HuH-7 (cell line): Measurements from ENCODE around the gene ADCY5.

Experiments
- DNase-seq: peaks from one replicate; pipeline ENCODE4 v3.0.0; 2011; ENCODE audit warnings: low spot score

The ADCY5 gene

GRCh38 chr3:123341871-123342630, 106.8 kb downstream of the ADCY5 start:
- no peak for DNase-seq

- DNase-seq = no peak
Observed at GRCh38 chr3:123340336-123340735, 108.6 kb downstream of the ADCY5 start.

- no peak for DNase-seq
Observed at GRCh38 chr3:123339302-123339701, 109.6 kb downstream of the ADCY5 start.

DNA sequence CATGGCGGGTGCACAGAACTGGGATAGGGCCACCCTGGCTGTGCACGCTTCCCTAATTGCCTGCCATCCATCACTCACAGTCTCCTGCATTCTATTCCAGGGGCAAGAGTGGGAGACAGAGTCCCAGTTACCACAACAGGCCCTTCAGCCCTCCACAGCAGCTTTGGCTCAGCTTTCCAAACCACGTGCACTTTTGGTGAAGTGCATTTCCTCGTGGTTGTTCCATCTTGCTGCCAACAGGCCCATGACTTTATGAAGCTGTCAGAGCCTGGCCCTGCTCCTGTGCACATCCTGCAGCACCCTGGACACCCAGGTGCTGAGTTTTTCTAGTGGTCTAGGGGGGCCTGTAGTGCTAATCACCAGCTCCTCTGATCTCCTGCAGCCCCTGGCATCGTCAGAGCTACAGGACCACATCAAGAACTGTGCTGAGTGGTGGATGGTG, 110.2 kb downstream of the ADCY5 start:
- DNase-seq = no peak

- no peak for DNase-seq
Observed at GRCh38 chr3:123337948-123338619, 110.8 kb downstream of the ADCY5 start.

GRCh38 chr3:123337226-123337625, 111.7 kb downstream of the ADCY5 start:
- DNase-seq = no peak

DNA sequence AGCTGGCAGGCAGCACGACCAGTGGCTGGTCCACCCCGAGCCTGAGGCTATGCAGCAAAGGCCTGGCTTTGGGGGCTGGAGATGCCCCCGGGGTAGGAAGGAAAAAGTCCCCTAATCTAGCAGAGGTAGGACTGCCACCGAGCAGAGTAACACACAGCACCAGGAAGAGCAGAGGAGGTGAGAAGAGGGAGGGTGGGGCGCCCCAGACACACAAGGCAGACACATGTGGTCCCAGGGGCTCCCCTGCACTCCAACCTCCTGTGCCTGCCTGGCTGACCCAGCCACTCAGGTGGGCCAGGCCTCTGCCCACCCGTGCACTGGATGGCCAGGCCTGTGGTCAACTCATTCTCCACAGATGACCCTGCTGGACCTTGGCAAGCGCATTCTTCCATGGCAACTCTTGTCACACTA, 112.4 kb downstream of the ADCY5 start:
- no peak for DNase-seq

DNA sequence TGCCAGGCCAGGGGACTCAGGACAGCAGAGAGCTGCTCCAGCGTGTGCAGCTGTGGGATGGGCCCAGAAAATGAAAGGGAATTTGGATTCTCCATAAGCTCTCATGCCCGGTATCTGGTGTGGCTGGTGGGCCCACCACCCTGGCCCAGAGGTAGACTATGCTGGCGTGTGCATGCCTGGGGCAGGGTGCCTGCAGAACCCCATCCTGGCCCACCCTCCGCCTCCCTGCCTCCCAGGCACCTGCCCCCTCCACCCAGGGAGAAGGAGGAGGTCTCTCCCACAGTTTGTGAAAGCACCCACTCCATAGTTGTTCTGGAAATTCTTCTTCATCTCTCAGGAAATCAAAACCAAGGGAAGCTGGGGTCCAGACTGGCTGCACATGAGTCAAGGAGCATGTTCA, 112.9 kb downstream of the ADCY5 start:
- no peak for DNase-seq

GRCh38 chr3:123335007-123335670, 113.8 kb downstream of the ADCY5 start:
- DNase-seq = no peak

GRCh38 chr3:123334056-123334455, 114.8 kb downstream of the ADCY5 start:
- no peak for DNase-seq

- no peak for DNase-seq
Observed at GRCh38 chr3:123333401-123333800, 115.5 kb downstream of the ADCY5 start.

GRCh38 chr3:123332124-123332641, 116.7 kb downstream of the ADCY5 start:
- no peak for DNase-seq

- no peak for DNase-seq
Observed at GRCh38 chr3:123331651-123332050, 117.2 kb downstream of the ADCY5 start.

GRCh38 chr3:123331006-123331405, 117.9 kb downstream of the ADCY5 start:
- no peak for DNase-seq

DNA sequence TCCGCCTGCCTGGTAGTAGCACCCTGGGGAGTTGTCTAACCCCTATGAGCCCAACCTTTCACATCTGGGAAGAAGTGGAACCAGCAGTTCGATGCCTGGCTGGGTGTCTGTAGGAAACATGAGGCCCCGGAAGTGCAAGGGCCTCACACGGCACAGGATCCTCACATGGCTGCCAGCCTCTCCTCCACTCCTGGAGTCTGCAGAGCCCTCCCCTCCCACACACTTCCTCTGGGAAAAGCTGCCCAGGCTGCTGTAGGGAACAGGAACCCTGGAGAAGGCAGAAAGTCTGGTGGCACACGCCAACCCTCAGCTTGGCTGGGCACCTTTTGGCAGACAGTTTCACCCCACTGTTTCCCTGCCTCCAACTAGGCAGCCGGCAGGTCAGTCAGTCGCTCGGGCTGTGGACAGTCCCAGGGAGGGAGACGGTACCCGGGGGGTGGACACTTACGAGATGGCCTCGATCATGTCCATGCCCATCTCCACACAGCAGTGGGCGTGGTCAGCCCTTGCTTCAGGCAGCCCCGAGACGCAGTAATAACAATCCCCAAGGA, 118.4 kb downstream of the ADCY5 start:
- no peak for DNase-seq

DNA sequence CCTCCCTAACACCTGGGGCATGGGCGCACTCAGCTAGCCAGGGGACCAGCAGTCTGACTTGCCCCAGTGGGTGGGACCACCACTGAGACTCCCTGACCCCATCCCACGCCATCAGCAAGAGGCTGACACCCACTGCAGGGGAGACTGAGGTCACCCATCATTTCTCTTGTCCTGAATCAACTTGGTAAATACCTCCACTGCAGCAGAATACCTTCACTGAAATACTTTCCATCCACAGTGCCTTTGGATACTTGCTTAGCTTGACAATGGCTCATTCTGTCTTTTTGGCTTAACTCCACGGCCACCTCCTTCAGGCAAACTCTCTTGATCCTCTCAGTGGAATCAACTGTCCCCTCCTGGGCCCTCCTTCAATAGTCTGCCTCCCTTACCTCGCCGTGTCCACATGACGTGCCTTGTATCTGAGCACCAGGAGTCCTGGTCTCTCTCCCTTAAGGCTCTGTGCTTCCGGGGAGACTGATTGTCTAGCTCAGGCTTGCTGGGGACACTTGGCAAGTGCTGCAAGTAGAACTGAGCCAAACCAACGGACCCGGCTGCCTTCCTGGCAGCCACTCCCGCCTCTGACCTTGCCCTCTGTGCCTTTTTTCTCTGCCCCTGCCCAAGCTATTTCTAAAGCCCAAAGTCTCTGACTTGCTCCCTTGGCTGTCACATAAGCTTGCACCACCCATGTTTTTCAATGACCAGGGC, 119.1 kb downstream of the ADCY5 start:
- DNase-seq = no peak

DNA sequence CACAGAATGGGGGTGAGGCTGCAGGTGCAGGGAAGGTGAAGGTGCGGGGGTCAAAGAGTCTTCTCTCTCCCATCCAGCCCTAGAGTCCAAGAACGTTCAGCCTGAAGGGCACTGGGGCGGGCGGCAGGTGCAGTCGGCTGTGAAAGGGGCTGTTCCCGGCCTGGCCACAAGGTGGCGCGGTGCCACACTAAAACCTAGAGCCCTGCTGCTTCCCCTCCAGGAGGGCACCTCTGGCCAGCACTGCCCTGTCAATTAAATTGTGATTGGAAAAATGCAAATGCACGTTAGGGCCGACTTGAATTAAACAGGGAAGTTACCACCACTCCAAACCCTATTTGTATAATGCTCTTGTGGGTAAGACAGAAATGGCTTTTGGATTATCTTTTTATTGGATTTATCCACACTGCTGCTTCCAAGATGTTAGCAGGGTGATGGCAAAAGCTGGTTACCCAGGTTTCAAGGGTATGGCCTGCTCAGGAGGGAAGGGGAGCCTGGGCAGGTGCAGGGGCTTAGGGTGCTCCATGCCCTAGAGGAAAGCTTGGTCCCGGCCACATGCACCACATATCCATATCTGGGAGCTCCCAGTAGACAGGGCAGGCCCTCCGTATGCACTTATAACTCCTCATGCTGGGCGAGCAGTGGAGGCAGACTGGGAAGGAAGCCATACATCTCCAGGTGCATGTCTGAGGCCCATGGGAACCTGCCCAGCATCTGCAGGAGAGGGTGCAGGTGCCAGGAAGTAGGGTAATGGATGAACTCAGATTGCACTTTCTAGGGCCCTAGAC, 119.8 kb downstream of the ADCY5 start:
- DNase-seq = peak; percentile 90

- no peak for DNase-seq
Observed at GRCh38 chr3:123327956-123328850, 120.7 kb downstream of the ADCY5 start.

- DNase-seq = no peak
Observed at GRCh38 chr3:123327480-123327879, 121.4 kb downstream of the ADCY5 start.

DNA sequence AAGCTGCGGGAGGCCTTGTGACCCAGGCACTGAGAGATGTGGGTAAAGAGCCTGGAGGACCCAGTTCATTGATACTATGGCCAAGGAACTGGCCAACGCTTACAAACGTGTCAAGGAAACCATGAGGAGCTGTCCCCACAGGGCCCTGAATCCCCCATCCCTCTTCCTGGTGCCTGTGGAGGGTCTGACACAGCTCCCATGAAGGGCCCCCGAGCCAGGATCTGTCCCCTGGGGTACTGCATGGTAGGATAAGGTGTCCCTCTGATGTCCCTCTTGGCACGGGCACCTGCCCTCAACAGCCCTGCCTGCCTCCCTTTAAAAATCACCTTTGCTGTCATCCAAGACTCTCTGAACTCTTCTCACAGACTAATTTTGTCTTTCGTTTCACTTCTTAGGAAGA, 122.4 kb downstream of the ADCY5 start:
- no peak for DNase-seq
